Endothelial cell of umbilical vein (primary cell): ENCODE results near the gene RDH5. TPM values are rescaled to one million over a fixed set of nuclear protein-coding genes. Genes with fewer than 3 reads are reported as not detected.

Source experiments
- BruUV-seq: library from RNA; stranded (reverse); fragments of 400-500 nt; replicated peaks from 2 replicates; lab custom pipeline; 2021; lab: Mats Ljungman, UMichigan
- CTCF ChIA-PET: fragments of 300-600, 350-600 bp; sonication (Branson Sonifier 250); formaldehyde crosslinking; loops from one replicate; lab custom pipeline; 2021; ENCODE audit warnings: antibody characterized with exemption, inconsistent platforms; lab: Charles Lee
- POLR2A ChIA-PET: fragments of 300-600, 350-600 bp; sonication (Branson Sonifier 250); formaldehyde crosslinking; loops from one replicate; lab custom pipeline; 2021; ENCODE audit warnings: antibody characterized with exemption, inconsistent platforms; lab: Charles Lee
- DNase-seq: peaks from one replicate; pipeline ENCODE4 v3.0.0-alpha.2; 2011; ENCODE audit warnings: low read depth, low spot score
- FAIRE-seq: peaks from 2 replicates; lab custom pipeline; 2011; peaks lifted over from hg19 to GRCh38; lab: Jason Lieb, UNC
- H2AFZ ChIP-seq: 2 replicates; pipeline ENCODE4 v1.6.0; 2012; ENCODE audit warnings: low read depth, low read length, control low read depth, inconsistent platforms
- H3K27ac ChIP-seq: 2 replicates; pipeline ENCODE4 v1.5.1; 2011; ENCODE audit warnings: low read depth, mild to moderate bottlenecking, control low read depth, low read length, moderate library complexity; ENCODE audit not compliant: insufficient read depth
- H3K27me3 ChIP-seq, 2 experiments: 2 replicates each; pipeline versions ENCODE4 v1.6.0 to v1.6.1; 2011; ENCODE audit warnings: low read length in 2 of 2, mixed read lengths in 1 of 2; ENCODE audit not compliant: control insufficient read depth in 2 of 2, insufficient read depth in 2 of 2
- H3K36me3 ChIP-seq, 2 experiments: 2 replicates in 1 of 2; 3 replicates in 1 of 2; pipeline ENCODE4 v1.5.1; 2011; ENCODE audit warnings: low read length in 2 of 2, mild to moderate bottlenecking in 1 of 2, moderate library complexity in 1 of 2; ENCODE audit not compliant: control insufficient read depth in 2 of 2, insufficient read depth in 2 of 2; ENCODE audit errors: extremely low read depth in 1 of 2
- H3K4me1 ChIP-seq: 3 replicates; pipeline ENCODE4 v1.5.1; 2011; ENCODE audit warnings: mild to moderate bottlenecking, low read length; ENCODE audit not compliant: control insufficient read depth, insufficient read depth; ENCODE audit errors: extremely low read depth
- H3K4me2 ChIP-seq: 2 replicates; pipeline ENCODE4 v1.6.1; 2011; ENCODE audit warnings: low read length, control low read depth, mixed read lengths; ENCODE audit not compliant: insufficient read depth
- H3K4me3 ChIP-seq, 3 experiments: fragments of 200-600 bp in 1 of 3; sonication (generic), shearing (Covaris generic) in 1 of 3; replicated peaks in 1 of 3; 2 replicates each; pipeline ENCODE4 v1.5.1; 2011 to 2016; ENCODE audit warnings: control low read depth in 3 of 3, low read length in 3 of 3, mild to moderate bottlenecking in 2 of 3, inconsistent platforms in 1 of 3, low read depth in 1 of 3, moderate library complexity in 1 of 3; ENCODE audit not compliant: insufficient read depth in 1 of 3
- H3K79me2 ChIP-seq: 2 replicates; pipeline ENCODE4 v1.6.0; 2012; ENCODE audit warnings: low read length, inconsistent platforms; ENCODE audit not compliant: control insufficient read depth, insufficient read depth
- H3K9ac ChIP-seq: replicated peaks from 2 replicates; pipeline ENCODE3; 2011; ENCODE audit warnings: low read length, control low read depth; ENCODE audit not compliant: insufficient read depth; ENCODE audit errors: extremely low read depth
- H3K9me1 ChIP-seq: replicated peaks from 3 replicates; pipeline ENCODE4 v1.6.0; 2011; ENCODE audit warnings: mild to moderate bottlenecking, low read length; ENCODE audit not compliant: control insufficient read depth, insufficient read depth; ENCODE audit errors: extremely low read depth
- H3K9me3 ChIP-seq: replicated peaks from 2 replicates; pipeline ENCODE4 v1.5.1; 2012; ENCODE audit warnings: low read length, inconsistent platforms; ENCODE audit not compliant: control insufficient read depth, insufficient read depth
- H4K20me1 ChIP-seq: replicated peaks from 2 replicates; pipeline ENCODE3; 2011; ENCODE audit warnings: mild to moderate bottlenecking, low read length; ENCODE audit not compliant: control insufficient read depth, insufficient read depth; ENCODE audit errors: extremely low read depth
- JUN ChIP-seq: IDR thresholded peaks from 2 replicates; pipeline ENCODE4 v1.6.1; 2011; ENCODE audit warnings: borderline replicate concordance, low read depth; ENCODE audit not compliant: insufficient read length, insufficient read depth
- dilution Hi-C: fragments of 300-500 bp; cut with MboI; formaldehyde crosslinking; loops from one replicate; pipeline ENCODE4 v1.15.0; 2019; ENCODE audit warnings: low sequenced_read_pairs; ENCODE audit not compliant: extremely low pct_ligation_motif_present
- intact Hi-C: fragments of 100-400 bp; cut with micrococcal nuclease; formaldehyde crosslinking; loops from one replicate; pipeline ENCODE4 v1.10.0; 2022
- polyA plus RNA-seq, 4 experiments: library from polyadenylated mRNA; depleted of rRNA in 3 of 4; stranded (reverse) in 3 of 4; unstranded in 1 of 4; fragments of >200 nt; gene quantifications; 2 replicates each; pipeline versions ENCODE4 v1.2.1 to v1.2.3, GENCODE V29; 2011 to 2012; ENCODE audit warnings: missing spikeins in 1 of 4
- total RNA-seq: library from RNA; stranded (reverse); gene quantifications from 2 replicates; pipeline ENCODE4 v1.2.3, GENCODE V29; 2021
- TF ChIP-seq, protein P1 (sequence below): IDR thresholded peaks from 2 replicates; pipeline ENCODE4 v1.6.1; 2011; ENCODE audit not compliant: insufficient read depth, insufficient read length
- TF ChIP-seq, protein P2 (sequence below), 2 donors: IDR thresholded peaks; 1 replicate in 1 of 2; 2 replicates in 1 of 2; pipeline ENCODE4 v1.5.1; 2011; ENCODE audit warnings: low read length in 2 of 2, mild to moderate bottlenecking in 2 of 2, moderate library complexity in 2 of 2, control low read depth in 1 of 2, inconsistent platforms in 1 of 2, low read depth in 1 of 2; ENCODE audit not compliant: insufficient read depth in 1 of 2; ENCODE audit errors: extremely low read depth in 1 of 2

Gene RDH5
- total and polyA plus RNA-seq, 2 donors (not counting 3 experiments of a cell fraction or from before 2014, with no cell fraction given) = 2.7 to 3.7 TPM

DNA sequence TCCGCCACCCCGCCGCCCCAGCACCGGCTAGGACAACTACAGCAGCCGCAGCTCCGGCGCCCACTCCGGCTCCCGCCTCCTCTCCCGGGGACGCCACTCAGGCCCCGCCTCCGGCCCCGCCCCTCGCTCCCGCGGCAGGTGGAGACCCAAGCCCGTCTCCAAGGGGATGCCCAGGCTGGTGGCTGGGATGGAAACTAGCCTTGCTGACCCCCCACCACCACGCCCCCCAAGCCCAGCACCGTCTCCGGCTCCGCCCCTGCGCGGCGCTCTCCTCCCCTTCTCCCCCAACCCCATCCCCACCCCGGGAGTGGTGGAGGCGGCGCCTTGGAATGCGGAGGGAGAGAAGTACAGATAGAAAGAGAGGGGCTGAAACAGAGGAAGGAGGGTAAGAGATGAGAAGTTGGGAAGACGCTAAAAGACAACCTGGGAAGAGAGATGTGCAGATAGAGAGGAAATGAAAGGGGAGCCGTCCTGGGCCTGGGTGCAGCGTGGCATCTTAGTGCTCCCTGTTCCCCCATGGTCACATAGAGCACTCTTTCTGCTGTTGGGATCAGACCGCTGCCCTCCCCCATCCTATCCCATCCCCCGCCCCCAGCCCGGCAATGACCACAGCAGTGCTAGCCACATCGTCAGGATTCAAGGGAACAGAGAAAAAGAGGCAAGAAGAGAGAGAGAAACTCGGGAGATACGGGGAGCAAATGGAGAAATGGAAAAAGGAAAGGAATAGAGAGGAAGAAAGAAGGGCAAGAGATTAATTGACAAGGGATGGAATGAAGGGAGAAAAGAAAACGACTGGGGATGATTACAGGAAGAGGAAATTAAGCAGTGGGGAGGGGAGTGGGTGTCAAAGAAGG is 12.1 kb upstream of the RDH5 start, which contains the start of gene ITGA7:
Gene ITGA7 (minus strand): TSS at position 64 of the 854 bp plus-strand sequence. CDS start 222 bp downstream, outside the sequence.
- ChIA-PET CTCF (interaction anchor here (0.9 to 2.0 kb wide), 3 partner anchors 8 to 17 kb away, joined by 3 to 5 read pairs (median 3); partner anchors contain the start of gene BLOC1S1), POLR2A (no interaction called here)
- TF ChIP-seq, protein P1, sequence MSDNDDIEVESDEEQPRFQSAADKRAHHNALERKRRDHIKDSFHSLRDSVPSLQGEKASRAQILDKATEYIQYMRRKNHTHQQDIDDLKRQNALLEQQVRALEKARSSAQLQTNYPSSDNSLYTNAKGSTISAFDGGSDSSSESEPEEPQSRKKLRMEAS = no peak
- TF ChIP-seq, protein P2, sequence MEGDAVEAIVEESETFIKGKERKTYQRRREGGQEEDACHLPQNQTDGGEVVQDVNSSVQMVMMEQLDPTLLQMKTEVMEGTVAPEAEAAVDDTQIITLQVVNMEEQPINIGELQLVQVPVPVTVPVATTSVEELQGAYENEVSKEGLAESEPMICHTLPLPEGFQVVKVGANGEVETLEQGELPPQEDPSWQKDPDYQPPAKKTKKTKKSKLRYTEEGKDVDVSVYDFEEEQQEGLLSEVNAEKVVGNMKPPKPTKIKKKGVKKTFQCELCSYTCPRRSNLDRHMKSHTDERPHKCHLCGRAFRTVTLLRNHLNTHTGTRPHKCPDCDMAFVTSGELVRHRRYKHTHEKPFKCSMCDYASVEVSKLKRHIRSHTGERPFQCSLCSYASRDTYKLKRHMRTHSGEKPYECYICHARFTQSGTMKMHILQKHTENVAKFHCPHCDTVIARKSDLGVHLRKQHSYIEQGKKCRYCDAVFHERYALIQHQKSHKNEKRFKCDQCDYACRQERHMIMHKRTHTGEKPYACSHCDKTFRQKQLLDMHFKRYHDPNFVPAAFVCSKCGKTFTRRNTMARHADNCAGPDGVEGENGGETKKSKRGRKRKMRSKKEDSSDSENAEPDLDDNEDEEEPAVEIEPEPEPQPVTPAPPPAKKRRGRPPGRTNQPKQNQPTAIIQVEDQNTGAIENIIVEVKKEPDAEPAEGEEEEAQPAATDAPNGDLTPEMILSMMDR (IDR thresholded peaks at IDR 0.05; ENCODE audit: extremely low read depth in 1 of 2, insufficient read depth in 1 of 2, low read depth in 1 of 2, low read length in 2 of 2) = no peak
- no peak for TF ChIP-seq JUN
- BruUV-seq = no TSS peak
- DNase-seq (no peak), FAIRE-seq (no peak)
- intact Hi-C loops (no loop called here), dilution Hi-C loops (no loop called here)
- Histone ChIP-seq H3K27me3 (peaks cover 47 to 52% of the 10 kb centered on the region in 2 experiments), H4K20me1 (no peaks in the 10 kb centered on the region), H3K79me2 (no peaks in the 10 kb centered on the region), H3K9me1 (no peaks in the 10 kb centered on the region), H3K36me3 (no peaks in the 10 kb centered on the region), H3K4me2 (peak within 1 kb of the TSS; percentile 28), H2AFZ (peak within 1 kb of the TSS; percentile 78), H3K4me1 (no peaks in the 10 kb centered on the region), H3K27ac (no peak within 1 kb of the TSS), H3K9me3 (no peaks in the 10 kb centered on the region), H3K4me3 (peak within 1 kb of the TSS; percentile 16 to 43 (median 24)), H3K9ac (no peak within 1 kb of the TSS)
